ENCODE results near the gene NTM.

GRCh38 chr11:131393691-131394090 lies 23.3 kb downstream of the NTM start:
- TF ChIP-seq CTCF (IDR thresholded peaks at IDR 0.05) (no peak), POLR2A (IDR thresholded peaks at IDR 0.05) (no peak)
